Activated CD8-positive, alpha-beta memory T cell treated with anti-CD3 and anti-CD28 coated beads, Interleukin-2, amount 10 ng/mL, durations not matched to agents 7 days and 5 days (primary cell): ENCODE results near the gene COPS7A. TPM values are rescaled to one million over a fixed set of nuclear protein-coding genes. Genes with fewer than 3 reads are reported as not detected.
"Not testable (repeated sequence)": the region's sequence is repeated elsewhere in the genome, so short reads cannot be mapped to it uniquely, and the experiment has no call there.

Experiments used
- ATAC-seq: fragments of 150-1000 bp; cut with Tn5 transposase; one replicate; pipeline ENCODE4 v1.10.0; 2021; ENCODE audit warnings: moderate library complexity
- CTCF ChIA-PET: fragments of 350-600 bp; sonication (Branson Sonifier 250); formaldehyde crosslinking; loops from one replicate; lab custom pipeline; 2021; ENCODE audit warnings: antibody characterized with exemption; lab: Charles Lee
- DNase-seq: peaks from one replicate; pipeline ENCODE4 v3.0.0-alpha.2; 2020
- H3K27ac Mint-ChIP-seq: one replicate; pipeline ENCODE4 v1.8.0; 2021; ENCODE audit warnings: mild to moderate bottlenecking, mixed read lengths
- H3K27me3 Mint-ChIP-seq: one replicate; pipeline ENCODE4 v1.8.0; 2021; ENCODE audit warnings: mixed read lengths
- H3K36me3 Mint-ChIP-seq: one replicate; pipeline ENCODE4 v1.8.0; 2021; ENCODE audit warnings: mild to moderate bottlenecking, mixed read lengths
- H3K4me1 Mint-ChIP-seq: one replicate; pipeline ENCODE4 v1.8.0; 2021; ENCODE audit warnings: mixed read lengths
- H3K4me3 Mint-ChIP-seq: one replicate; pipeline ENCODE4 v1.8.0; 2021; ENCODE audit warnings: mild to moderate bottlenecking, moderate library complexity, mixed read lengths
- H3K9me3 Mint-ChIP-seq: one replicate; pipeline ENCODE4 v1.8.0; 2022; ENCODE audit warnings: low read depth, mixed read lengths
- total RNA-seq, 2 experiments: library from RNA; stranded (reverse); gene quantifications; one replicate each; pipeline ENCODE4 v1.2.3, GENCODE V29; 2021

Gene COPS7A
- total RNA-seq, 2 experiments from 2014 or later, result 28.2 to 30.0 TPM

DNA sequence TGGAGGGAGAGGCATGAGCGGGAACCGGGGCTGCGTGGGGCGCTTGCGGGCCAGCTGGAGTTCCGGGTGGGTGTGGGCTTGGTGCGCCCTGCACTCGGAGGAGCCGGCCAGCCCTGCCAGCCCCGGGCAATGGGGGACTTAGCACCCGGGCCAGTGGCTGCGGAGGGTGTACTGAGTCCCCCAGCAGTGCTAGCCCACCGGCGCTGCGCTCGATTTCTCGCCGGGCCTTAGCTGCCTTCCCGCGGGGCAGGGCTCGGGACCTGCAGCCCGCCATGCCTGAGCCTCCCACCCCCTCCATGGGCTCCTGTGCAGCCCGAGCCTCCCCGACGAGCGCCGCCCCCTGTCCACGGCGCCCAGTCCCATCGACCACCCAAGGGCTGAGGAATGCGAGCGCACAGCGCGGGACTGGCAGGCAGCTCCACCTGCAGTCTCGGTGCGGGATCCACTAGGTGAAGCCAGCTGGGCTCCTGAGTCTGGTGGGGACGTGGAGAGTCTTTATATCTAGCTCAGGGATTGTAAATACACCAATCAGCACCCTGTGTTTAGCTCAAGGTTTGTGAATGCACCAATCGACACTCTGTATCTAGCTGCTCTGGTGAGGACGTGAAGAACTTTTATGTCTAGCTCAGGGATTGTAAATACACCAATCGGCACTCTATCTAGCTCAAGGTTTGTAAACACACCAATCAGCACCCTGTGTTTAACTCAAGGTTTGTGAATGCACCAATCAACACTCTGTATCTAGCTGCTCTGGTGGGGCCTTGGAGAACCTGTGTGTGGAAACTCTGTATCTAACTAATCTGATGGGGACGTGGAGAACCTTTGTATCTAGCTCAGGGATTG, 7.6 kb upstream of the COPS7A start:
- ATAC-seq, DNase-seq, H3K27me3 Mint-ChIP-seq, H3K9me3 Mint-ChIP-seq, H3K4me3 Mint-ChIP-seq, CTCF ChIA-PET, H3K4me1 Mint-ChIP-seq, H3K36me3 Mint-ChIP-seq, H3K27ac Mint-ChIP-seq: not testable (repeated sequence)

DNA sequence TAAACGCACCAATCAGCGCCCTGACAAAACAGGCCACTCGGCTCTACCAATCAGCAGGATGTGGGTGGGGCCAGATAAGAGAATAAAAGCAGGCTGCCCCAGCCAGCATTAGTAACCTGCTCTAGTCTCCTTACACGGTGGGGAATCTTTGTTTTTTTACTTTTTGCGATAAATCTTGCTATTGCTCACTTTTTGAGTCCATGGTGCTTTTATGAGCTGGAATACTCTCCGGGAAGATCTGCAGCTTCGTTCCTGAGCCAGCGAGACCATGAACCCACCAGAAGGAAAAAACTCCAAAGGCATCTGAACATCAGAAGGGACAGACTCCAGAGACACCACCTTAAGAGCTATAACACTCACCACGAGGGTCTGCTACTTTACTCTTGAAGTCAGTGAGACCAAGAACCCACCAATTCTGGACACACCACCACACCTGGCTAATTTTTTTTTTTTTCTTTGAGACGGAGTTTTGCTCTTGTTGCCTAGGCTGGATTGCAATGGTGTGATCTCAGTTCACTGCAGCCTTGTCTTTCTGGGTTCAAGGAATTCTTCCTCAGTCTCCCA, 6.9 kb upstream of the COPS7A start:
- CTCF ChIA-PET, result no interaction called here
- ATAC-seq, result no peak

DNA sequence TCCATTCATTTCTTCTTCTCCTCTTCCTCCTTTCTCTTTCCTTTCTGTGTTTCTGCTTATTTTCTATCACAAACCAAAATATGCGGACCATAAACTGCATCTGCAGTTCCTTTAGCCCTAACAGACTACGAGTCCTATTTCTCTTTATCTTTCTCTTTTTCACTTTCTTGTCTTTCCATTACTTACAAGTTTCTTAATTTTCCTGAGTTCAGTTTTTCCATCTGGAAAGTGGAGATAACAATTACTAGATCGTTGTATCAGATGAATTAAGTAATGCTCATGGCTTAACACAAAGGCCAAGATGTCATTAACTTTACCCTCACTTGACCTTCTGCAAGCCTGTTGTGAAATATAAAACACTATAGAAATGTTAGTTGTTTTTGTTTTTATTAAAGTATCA, 983 bp upstream of the COPS7A start:
- DNase-seq (no peak), ATAC-seq (no peak)
- no peaks in the 10 kb centered on the region for H3K36me3 Mint-ChIP-seq
- H3K4me1 Mint-ChIP-seq, result peaks cover 21% of the 10 kb centered on the region
- no peaks in the 10 kb centered on the region for H3K9me3 Mint-ChIP-seq
- CTCF ChIA-PET, result interaction anchor here (0.6 to 4.8 kb wide), 12 partner anchors 13 to 390 kb away, joined by 3 to 39 read pairs (median 8); partner anchors contain the start of genes CDCA3, MLF2, SPSB2 and USP5
- H3K27me3 Mint-ChIP-seq, result no peaks in the 10 kb centered on the region
- peak overlapping the region; percentile 3 for H3K27ac Mint-ChIP-seq
- peak overlapping the region; percentile 79 for H3K4me3 Mint-ChIP-seq

More for the DNA sequence above, 6.9 kb upstream of the COPS7A start:
- H3K9me3 Mint-ChIP-seq, result no peaks in the 10 kb centered on the region
- no peak for DNase-seq
- H3K27ac Mint-ChIP-seq, result no peak overlapping the region
- H3K36me3 Mint-ChIP-seq, result no peaks in the 10 kb centered on the region
- H3K27me3 Mint-ChIP-seq, result peaks cover 6% of the 10 kb centered on the region
- H3K4me3 Mint-ChIP-seq, result no peak overlapping the region
- H3K4me1 Mint-ChIP-seq, result no peaks in the 10 kb centered on the region

DNA sequence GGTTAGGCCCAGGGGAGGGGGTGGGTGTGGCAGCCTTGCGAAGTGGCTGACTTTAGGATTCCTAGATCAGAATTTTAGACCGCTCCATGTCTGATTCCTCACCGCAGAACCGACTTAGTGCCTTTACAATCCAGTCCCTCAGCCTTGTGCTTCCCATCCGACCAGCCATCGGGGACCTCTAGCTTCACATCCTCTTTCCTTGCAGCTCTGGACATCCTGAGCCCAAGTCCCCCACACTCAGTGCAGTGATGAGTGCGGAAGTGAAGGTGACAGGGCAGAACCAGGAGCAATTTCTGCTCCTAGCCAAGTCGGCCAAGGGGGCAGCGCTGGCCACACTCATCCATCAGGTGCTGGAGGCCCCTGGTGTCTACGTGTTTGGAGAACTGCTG, 557 bp downstream of the COPS7A start:
- Mint-ChIP-seq H3K4me1 (peaks cover 21% of the 10 kb centered on the region), H3K36me3 (no peaks in the 10 kb centered on the region), H3K9me3 (no peaks in the 10 kb centered on the region), H3K27me3 (no peaks in the 10 kb centered on the region), H3K4me3 (peak overlapping the region; percentile 79), H3K27ac (peak overlapping the region; percentile 89)
- CTCF ChIA-PET, result interaction anchor here (0.7 to 4.8 kb wide), 21 partner anchors 12 to 389 kb away, joined by 3 to 39 read pairs (median 4); partner anchors contain the start of genes CDCA3, MLF2, MRPL51 and SPSB2
- ATAC-seq (peak; percentile 38), DNase-seq (peak; percentile 70)

DNA sequence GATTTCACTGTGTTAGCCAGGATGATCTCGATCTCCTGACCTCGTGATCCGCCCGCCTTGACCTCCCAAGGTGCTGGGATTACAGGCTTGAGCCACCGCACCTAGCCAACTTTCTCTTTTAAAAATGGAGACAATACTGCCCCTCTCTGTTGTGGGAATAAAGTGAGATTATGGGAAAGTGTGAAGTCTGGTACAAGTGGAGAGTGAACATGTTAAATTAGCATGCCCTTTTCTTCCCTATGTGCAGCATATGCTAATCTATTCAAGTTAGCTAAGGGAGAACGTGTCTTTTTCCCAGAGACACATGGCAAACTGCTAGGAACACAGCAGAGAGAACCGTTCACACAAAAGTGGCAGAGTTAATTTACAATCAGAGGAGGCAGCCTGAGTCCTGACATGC, 1.5 kb downstream of the COPS7A start:
- no peaks in the 10 kb centered on the region for H3K9me3 Mint-ChIP-seq
- H3K36me3 Mint-ChIP-seq, result peaks cover 3% of the 10 kb centered on the region
- ATAC-seq (no peak), DNase-seq (no peak)
- peaks cover 21% of the 10 kb centered on the region for H3K4me1 Mint-ChIP-seq
- H3K4me3 Mint-ChIP-seq, result peak overlapping the region; percentile 79
- H3K27ac Mint-ChIP-seq, result peak overlapping the region; percentile 89
- no peaks in the 10 kb centered on the region for H3K27me3 Mint-ChIP-seq
- CTCF ChIA-PET, result interaction anchor here (1.4 to 4.8 kb wide), 4 partner anchors 12 to 55 kb away, joined by 3 to 39 read pairs (median 8); partner anchors contain the start of gene MLF2

DNA sequence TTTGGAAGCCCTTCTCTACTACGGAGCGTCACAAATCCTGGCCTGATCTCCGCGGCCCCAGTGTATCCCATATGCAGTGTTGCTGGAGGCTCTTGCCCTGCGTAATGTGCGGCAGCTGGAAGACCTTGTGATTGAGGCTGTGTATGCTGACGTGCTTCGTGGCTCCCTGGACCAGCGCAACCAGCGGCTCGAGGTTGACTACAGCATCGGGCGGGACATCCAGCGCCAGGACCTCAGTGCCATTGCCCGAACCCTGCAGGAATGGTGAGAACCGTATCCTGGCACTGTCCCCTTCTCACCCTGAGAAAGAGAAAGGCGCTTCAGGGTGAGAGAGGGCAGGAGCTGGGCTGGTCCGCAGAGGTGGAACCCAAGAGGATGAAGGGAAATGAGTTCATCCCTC, 5.3 kb downstream of the COPS7A start:
- CTCF ChIA-PET, result no interaction called here
- H3K4me3 Mint-ChIP-seq, result no peak overlapping the region
- H3K27ac Mint-ChIP-seq, result no peak overlapping the region
- peaks cover 10% of the 10 kb centered on the region for H3K36me3 Mint-ChIP-seq
- ATAC-seq (no peak), DNase-seq (no peak)
- H3K9me3 Mint-ChIP-seq, result no peaks in the 10 kb centered on the region
- H3K27me3 Mint-ChIP-seq, result no peaks in the 10 kb centered on the region
- peaks cover 13% of the 10 kb centered on the region for H3K4me1 Mint-ChIP-seq

DNA sequence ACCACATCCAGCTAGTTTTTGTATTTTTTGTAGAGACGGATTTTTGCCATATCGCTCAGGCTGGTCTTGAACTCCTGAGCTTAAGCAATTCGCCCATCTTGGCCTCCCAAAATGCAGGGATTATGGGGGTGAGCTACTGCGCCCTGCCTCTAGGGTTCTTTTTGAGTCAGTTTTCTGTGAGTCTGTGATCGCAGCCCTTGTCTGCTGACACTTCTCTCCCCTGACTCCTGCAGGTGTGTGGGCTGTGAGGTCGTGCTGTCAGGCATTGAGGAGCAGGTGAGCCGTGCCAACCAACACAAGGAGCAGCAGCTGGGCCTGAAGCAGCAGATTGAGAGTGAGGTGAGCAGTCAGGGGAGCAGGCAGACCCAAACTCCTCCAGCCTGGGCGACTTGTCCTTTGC, 6.3 kb downstream of the COPS7A start:
- Mint-ChIP-seq H3K27me3 (no peaks in the 10 kb centered on the region), H3K27ac (no peak overlapping the region), H3K36me3 (peaks cover 10% of the 10 kb centered on the region), H3K4me1 (peaks cover 8% of the 10 kb centered on the region), H3K4me3 (no peak overlapping the region), H3K9me3 (no peaks in the 10 kb centered on the region)
- DNase-seq, result no peak
- CTCF ChIA-PET, result interaction anchor here (0.8 to 1.4 kb wide), 2 partner anchors 23 to 94 kb away, joined by 3 to 4 read pairs; partner anchors contain the start of gene MLF2
- no peak for ATAC-seq

DNA sequence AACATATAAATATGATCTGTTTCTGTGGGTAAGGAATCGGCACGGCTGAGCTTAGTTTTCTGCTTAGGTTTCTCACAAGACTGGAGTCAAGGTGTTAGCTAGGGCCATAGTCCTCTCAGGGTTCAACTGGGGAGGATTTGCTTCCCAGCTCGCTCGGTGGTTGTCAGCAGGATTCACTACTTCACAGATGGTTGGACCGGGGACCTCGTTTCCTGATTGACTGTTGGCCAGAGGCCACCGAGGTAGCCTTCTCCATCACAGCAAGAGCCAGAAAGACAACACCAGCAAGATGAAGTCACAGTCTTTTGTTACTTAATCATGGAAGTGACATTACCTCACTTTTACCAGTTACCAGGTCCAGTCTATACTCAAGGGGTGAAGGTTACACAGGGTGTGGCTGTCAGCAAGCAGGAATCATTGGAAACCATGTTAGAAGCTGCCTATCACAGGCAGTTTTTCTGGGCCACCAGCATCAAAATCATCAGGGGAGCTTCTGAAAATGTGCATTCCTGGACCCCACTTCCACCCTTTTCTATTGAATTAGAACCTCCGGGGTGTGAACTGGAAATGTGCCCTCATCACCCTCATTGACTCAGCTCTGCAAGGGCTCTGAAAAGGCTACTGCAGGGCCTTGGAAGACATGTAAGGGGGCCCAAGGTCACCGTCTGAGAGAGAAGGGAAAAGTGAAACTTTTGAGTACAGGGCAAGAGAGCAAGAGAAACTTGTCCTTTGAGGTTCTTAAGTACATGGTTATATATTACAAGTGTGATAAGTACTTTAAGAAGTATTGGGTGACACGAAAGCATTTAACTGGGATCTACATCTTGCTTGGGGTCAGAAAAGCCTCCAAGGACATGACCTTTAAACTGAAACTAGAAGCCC, 10.9 kb downstream of the COPS7A start:
- CTCF ChIA-PET, result interaction anchor here (3.9 to 4.8 kb wide), 2 partner anchors 18 to 90 kb away, joined by 15 to 24 read pairs; partner anchors contain the start of gene MLF2
- peaks cover 8% of the 10 kb centered on the region for H3K36me3 Mint-ChIP-seq
- no peaks in the 10 kb centered on the region for H3K27me3 Mint-ChIP-seq
- peaks cover 9% of the 10 kb centered on the region for H3K4me1 Mint-ChIP-seq
- no peak overlapping the region for H3K4me3 Mint-ChIP-seq
- DNase-seq, result no peak
- no peak for ATAC-seq
- H3K9me3 Mint-ChIP-seq, result no peaks in the 10 kb centered on the region
- H3K27ac Mint-ChIP-seq, result peak overlapping the region; percentile 9

DNA sequence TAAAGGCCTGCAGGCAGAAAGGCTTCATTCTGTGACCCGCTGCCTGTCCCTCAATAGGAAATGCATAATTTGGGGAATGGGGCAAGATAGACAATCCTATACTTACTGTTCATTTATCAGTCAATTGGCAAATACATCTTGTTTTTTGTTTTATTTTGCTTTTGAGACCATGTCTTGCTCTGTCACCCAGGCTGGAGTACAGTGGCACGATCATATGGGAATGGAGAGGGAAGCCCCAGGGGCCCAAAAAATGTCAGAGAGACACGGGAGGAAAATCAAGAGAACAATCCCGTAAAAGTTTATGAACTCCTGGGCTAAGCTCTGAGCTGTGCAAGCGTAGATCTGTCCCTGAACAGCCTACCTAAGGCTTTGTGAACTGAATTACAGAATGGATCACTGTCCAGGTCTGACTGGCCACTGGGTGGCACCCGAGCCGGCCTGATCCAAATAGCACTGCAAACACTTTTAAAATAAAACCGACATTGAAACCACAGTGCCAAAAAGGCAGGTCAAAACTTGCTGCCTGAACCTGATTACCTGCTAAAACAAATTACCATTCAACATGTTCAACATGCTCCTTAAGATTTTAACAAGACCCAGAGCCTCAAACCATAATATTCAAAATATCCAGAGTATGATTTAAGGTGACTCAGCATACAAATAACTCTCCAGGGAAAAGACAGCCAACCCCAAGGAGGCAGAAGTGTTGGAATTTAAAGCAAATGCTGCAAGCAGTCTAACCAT, 11.8 kb downstream of the COPS7A start:
- Mint-ChIP-seq H3K27me3 (no peaks in the 10 kb centered on the region), H3K9me3 (no peaks in the 10 kb centered on the region), H3K4me3 (no peak overlapping the region), H3K36me3 (peaks cover 7% of the 10 kb centered on the region), H3K4me1 (peaks cover 9% of the 10 kb centered on the region), H3K27ac (peak overlapping the region; percentile 22)
- peak; percentile 72 for DNase-seq
- ATAC-seq, result peak; percentile 84
- CTCF ChIA-PET, result interaction anchor here (0.8 to 4.8 kb wide), 2 partner anchors 11 to 89 kb away, joined by 3 to 24 read pairs; no protein-coding TSS in a partner anchor

DNA sequence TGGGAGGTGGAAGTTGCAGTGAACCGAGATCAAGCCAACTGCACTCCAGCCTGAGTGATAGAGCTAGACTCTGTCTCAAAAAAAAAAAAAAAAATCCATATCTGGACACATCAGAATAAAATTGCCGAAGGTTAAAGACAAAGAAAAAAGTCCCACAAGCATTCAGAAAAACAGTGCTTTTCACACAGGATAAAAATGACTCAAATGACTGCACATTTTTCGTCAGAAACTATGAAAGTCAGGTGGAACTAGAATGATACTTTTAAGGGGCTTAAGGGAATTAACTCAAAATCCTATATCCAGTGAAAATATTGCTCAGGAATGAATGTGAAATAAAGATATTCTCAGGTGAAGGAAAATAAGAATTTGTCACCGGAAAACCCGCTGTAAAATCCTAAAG, 12.9 kb downstream of the COPS7A start:
- H3K9me3 Mint-ChIP-seq, result no peaks in the 10 kb centered on the region
- DNase-seq (no peak), ATAC-seq (no peak)
- H3K27me3 Mint-ChIP-seq, result no peaks in the 10 kb centered on the region
- no peaks in the 10 kb centered on the region for H3K36me3 Mint-ChIP-seq
- peaks cover 9% of the 10 kb centered on the region for H3K4me1 Mint-ChIP-seq
- H3K4me3 Mint-ChIP-seq, result no peak overlapping the region
- CTCF ChIA-PET, result interaction anchor here (0.6 to 4.8 kb wide), 4 partner anchors 12 to 88 kb away, joined by 3 to 24 read pairs (median 3); partner anchors contain the start of gene COPS7A
- no peak overlapping the region for H3K27ac Mint-ChIP-seq

DNA sequence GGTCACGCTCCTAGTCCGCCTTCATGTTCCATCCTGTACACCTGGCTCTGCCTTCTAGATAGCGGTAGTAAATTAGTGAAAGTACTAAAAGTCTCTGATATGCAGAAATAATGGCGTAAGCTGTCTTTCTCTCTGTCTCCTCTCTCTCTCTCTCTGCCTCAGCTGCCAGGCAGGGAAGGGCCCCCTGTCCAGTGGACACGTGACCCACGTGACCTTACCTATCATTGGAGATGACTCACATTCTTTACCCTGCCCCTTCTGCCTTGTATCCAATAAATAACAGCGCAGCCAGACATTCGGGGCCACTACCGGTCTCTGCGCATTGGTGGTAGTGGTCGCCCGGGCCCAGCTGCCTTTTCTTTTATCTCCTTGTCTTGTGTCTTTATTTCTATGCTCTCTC, 18.2 kb downstream of the COPS7A start:
- not testable (repeated sequence) for H3K27ac Mint-ChIP-seq, DNase-seq, H3K36me3 Mint-ChIP-seq, H3K27me3 Mint-ChIP-seq, ATAC-seq, H3K9me3 Mint-ChIP-seq, H3K4me3 Mint-ChIP-seq
- CTCF ChIA-PET, result interaction anchor here (0.9 to 2.7 kb wide), 2 partner anchors 11 to 36 kb away, joined by 3 to 8 read pairs; partner anchors contain the start of gene MLF2
- H3K4me1 Mint-ChIP-seq, result peaks cover 14% of the 10 kb centered on the region

DNA sequence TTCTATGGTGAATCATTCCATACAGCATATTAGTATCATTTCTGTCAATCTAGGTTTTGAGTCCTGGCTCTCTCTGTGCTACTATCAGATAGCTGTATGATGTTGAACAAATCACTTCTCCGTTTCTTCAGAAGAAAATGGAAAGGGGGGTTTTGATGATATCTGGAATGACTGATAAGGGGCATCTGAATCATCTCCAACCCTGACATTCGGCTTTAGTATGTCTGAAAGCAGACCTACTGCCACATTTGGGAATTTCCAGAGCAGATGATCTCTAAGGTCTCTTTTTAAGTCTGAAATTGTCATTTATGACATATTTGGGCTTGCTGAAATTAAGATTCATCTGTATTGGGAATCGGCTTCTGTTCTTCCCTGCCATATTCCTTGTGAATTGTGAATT, 19.0 kb downstream of the COPS7A start:
- DNase-seq (no peak), ATAC-seq (no peak)
- Mint-ChIP-seq H3K4me3 (no peak overlapping the region), H3K36me3 (peaks cover 12% of the 10 kb centered on the region), H3K27ac (no peak overlapping the region), H3K4me1 (peaks cover 14% of the 10 kb centered on the region), H3K9me3 (peaks cover 3% of the 10 kb centered on the region), H3K27me3 (no peaks in the 10 kb centered on the region)
- CTCF ChIA-PET, result interaction anchor here (0.7 to 2.7 kb wide), 3 partner anchors 10 to 1136 kb away, joined by 3 to 8 read pairs (median 3); partner anchors contain the start of gene MLF2
